Left ventricle myocardium inferior (tissue), 1 donor: ENCODE results near the gene BRI3BP. TPM values are rescaled to one million over a fixed set of nuclear protein-coding genes. Genes with fewer than 3 reads are reported as not detected.

Source experiments
- DNase-seq: peaks from one replicate; pipeline ENCODE4 v3.0.0-alpha.2; 2020
- H3K27ac ChIP-seq: fragments of 200-600 bp; replicated peaks from 2 replicates; pipeline ENCODE4 v1.8.0; 2021
- H3K27me3 ChIP-seq: fragments of 200-600 bp; 2 replicates; pipeline ENCODE4 v1.8.0; 2021; ENCODE audit warnings: low read depth
- H3K36me3 ChIP-seq: fragments of 200-600 bp; 2 replicates; pipeline ENCODE4 v1.8.0; 2021
- H3K4me1 ChIP-seq: fragments of 200-600 bp; 2 replicates; pipeline ENCODE4 v1.8.0; 2021
- H3K4me3 ChIP-seq: fragments of 200-600 bp; 2 replicates; pipeline ENCODE4 v1.8.0; 2021; ENCODE audit warnings: mild to moderate bottlenecking, moderate library complexity
- H3K9me3 ChIP-seq: fragments of 200-600 bp; replicated peaks from 2 replicates; pipeline ENCODE4 v1.8.0; 2021
- intact Hi-C: fragments of 100-400 bp; cut with micrococcal nuclease; formaldehyde crosslinking; loops from one replicate; pipeline ENCODE4 v1.11.0; 2022
- total RNA-seq: library from RNA; stranded (reverse); fragmentation: NEBNext Ultra II Directional; extraction: Animal tissue kit (Norgen Biotek cat#: 25700); gene quantifications from one replicate; pipeline ENCODE4 v1.2.1, GENCODE V29; 2021
- TF ChIP-seq, protein P1 (sequence below): fragments of 200-600 bp; IDR thresholded peaks from 2 replicates; pipeline ENCODE4 v1.8.0; 2021; ENCODE audit warnings: antibody characterized with exemption, mild to moderate bottlenecking, borderline replicate concordance
- donor health status: DM: no; HTN: yes; CAD: no; lungs with severe emphysema.

Gene BRI3BP
- total RNA-seq, 1 donor from 2014 or later = 4.3 TPM

DNA sequence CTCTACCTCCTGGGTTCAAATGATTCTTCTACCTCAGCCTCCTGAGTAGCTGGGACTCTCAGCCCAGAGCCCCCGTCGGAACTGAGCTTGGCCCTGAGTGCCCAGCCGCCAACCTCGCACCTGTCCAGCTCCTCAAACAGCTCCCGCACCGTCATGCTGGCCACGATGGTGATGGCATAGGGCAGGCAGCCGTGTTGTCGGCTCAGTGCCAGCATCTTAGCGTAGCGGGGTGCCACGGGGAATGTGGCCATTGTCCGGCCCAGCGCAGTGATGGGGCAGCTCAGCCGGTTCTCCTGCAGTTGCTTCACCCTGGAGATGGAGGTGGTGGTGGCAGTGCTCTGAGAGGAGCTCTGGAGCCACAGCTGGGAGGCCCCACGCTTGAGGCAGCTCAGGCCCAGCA lies 36.9 kb upstream of the BRI3BP start:
- H3K36me3 ChIP-seq = peaks cover 92% of the 10 kb centered on the region
- intact Hi-C loops = no loop called here
- H3K27ac ChIP-seq = no peak overlapping the region
- TF ChIP-seq, protein P1, sequence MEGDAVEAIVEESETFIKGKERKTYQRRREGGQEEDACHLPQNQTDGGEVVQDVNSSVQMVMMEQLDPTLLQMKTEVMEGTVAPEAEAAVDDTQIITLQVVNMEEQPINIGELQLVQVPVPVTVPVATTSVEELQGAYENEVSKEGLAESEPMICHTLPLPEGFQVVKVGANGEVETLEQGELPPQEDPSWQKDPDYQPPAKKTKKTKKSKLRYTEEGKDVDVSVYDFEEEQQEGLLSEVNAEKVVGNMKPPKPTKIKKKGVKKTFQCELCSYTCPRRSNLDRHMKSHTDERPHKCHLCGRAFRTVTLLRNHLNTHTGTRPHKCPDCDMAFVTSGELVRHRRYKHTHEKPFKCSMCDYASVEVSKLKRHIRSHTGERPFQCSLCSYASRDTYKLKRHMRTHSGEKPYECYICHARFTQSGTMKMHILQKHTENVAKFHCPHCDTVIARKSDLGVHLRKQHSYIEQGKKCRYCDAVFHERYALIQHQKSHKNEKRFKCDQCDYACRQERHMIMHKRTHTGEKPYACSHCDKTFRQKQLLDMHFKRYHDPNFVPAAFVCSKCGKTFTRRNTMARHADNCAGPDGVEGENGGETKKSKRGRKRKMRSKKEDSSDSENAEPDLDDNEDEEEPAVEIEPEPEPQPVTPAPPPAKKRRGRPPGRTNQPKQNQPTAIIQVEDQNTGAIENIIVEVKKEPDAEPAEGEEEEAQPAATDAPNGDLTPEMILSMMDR = no peak
- no peaks in the 10 kb centered on the region for H3K4me1 ChIP-seq
- no peaks in the 10 kb centered on the region for H3K27me3 ChIP-seq
- H3K4me3 ChIP-seq = no peak overlapping the region
- DNase-seq = no peak
- H3K9me3 ChIP-seq = no peaks in the 10 kb centered on the region

GRCh38 chr12:124961055-124961454 lies 32.4 kb upstream of the BRI3BP start:
- Histone ChIP-seq H3K9me3 (no peaks in the 10 kb centered on the region), H3K27ac (no peak overlapping the region)
- intact Hi-C loops = no loop called here

GRCh38 chr12:124963211-124963610 lies 30.2 kb upstream of the BRI3BP start:
- Histone ChIP-seq H3K27ac (no peak overlapping the region), H3K9me3 (no peaks in the 10 kb centered on the region), H3K4me1 (no peaks in the 10 kb centered on the region), H3K4me3 (no peak overlapping the region), H3K27me3 (no peaks in the 10 kb centered on the region), H3K36me3 (peaks cover 97% of the 10 kb centered on the region)
- TF ChIP-seq, protein P1 = no peak
- intact Hi-C loops = no loop called here
- DNase-seq = no peak

More at GRCh38 chr12:124961055-124961454, 32.4 kb upstream of the BRI3BP start:
- TF ChIP-seq, protein P1 = no peak
- H3K36me3 ChIP-seq = peaks cover 96% of the 10 kb centered on the region
- H3K27me3 ChIP-seq = no peaks in the 10 kb centered on the region
- DNase-seq = no peak
- H3K4me1 ChIP-seq = no peaks in the 10 kb centered on the region
- H3K4me3 ChIP-seq = no peak overlapping the region

DNA sequence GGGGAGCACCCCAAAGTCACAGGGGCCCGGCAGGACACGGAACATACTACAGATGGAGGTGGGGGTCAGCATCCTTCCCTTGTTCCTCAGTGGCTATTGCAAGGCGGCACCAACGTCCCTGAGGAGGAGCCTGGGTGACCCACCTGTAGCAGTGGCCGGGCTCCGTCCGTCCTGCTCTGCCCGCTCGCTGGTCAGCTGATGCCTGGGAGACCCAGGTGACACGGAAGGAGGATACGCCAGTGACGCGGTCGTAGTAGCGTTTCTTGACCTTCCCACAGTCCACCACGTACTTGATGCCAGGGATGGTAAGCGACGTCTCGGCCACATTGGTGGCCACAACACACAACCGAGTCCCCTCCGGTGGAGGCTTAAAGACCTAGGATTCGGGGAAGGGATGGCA lies 29.2 kb upstream of the BRI3BP start:
- no peaks in the 10 kb centered on the region for H3K27me3 ChIP-seq
- no peak for DNase-seq
- TF ChIP-seq, protein P1 = no peak
- H3K4me3 ChIP-seq = no peak overlapping the region
- no peaks in the 10 kb centered on the region for H3K9me3 ChIP-seq
- peaks cover 98% of the 10 kb centered on the region for H3K36me3 ChIP-seq
- intact Hi-C loops = no loop called here
- no peak overlapping the region for H3K27ac ChIP-seq
- no peaks in the 10 kb centered on the region for H3K4me1 ChIP-seq

GRCh38 chr12:124964836-124965462 lies 28.5 kb upstream of the BRI3BP start:
- no peak for DNase-seq
- intact Hi-C loops = no loop called here
- Histone ChIP-seq H3K27ac (no peak overlapping the region), H3K4me1 (no peaks in the 10 kb centered on the region), H3K9me3 (no peaks in the 10 kb centered on the region), H3K4me3 (no peak overlapping the region), H3K36me3 (peaks cover 97% of the 10 kb centered on the region), H3K27me3 (no peaks in the 10 kb centered on the region)
- TF ChIP-seq, protein P1 = no peak
